ENCODE results near the gene GPNMB.

DNA sequence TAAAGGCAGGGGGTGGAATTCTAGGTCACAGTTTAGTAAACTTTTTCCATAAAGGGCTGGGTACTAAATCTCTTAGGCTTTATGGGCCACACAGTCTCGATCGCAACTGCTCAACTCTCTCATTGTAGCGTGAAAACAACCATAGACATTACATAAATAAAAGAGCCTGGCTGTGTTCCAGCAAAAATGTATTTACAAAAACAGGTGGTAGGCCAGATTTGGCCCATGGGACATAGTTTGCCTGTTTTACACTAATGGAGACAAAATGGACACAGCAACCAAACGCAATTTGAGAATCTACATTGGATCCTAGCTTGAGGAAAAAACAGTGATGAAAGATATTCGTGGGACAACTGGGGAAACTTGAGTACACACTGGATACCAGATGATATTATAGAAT lies 29.3 kb downstream of the GPNMB start:
- no peak for TF ChIP-seq POLR2A (IDR thresholded peaks at IDR 0.05)
- TF ChIP-seq, protein P1, sequence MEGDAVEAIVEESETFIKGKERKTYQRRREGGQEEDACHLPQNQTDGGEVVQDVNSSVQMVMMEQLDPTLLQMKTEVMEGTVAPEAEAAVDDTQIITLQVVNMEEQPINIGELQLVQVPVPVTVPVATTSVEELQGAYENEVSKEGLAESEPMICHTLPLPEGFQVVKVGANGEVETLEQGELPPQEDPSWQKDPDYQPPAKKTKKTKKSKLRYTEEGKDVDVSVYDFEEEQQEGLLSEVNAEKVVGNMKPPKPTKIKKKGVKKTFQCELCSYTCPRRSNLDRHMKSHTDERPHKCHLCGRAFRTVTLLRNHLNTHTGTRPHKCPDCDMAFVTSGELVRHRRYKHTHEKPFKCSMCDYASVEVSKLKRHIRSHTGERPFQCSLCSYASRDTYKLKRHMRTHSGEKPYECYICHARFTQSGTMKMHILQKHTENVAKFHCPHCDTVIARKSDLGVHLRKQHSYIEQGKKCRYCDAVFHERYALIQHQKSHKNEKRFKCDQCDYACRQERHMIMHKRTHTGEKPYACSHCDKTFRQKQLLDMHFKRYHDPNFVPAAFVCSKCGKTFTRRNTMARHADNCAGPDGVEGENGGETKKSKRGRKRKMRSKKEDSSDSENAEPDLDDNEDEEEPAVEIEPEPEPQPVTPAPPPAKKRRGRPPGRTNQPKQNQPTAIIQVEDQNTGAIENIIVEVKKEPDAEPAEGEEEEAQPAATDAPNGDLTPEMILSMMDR (IDR thresholded peaks at IDR 0.05) = no peak
